HG03039 (cell line): ENCODE data around the gene TDRD9.
"Not testable (repeated sequence)": the region's sequence is repeated elsewhere in the genome, so short reads cannot be mapped to it uniquely, and the experiment has no call there.

ENCODE experiments used
- ATAC-seq: cut with Tn5 transposase; IDR thresholded peaks from one replicate; pipeline ENCODE4 v1.9.1; 2021; ENCODE audit warnings: mild to moderate bottlenecking, moderate library complexity; ENCODE audit not compliant: unreplicated experiment

The TDRD9 gene, protein sequence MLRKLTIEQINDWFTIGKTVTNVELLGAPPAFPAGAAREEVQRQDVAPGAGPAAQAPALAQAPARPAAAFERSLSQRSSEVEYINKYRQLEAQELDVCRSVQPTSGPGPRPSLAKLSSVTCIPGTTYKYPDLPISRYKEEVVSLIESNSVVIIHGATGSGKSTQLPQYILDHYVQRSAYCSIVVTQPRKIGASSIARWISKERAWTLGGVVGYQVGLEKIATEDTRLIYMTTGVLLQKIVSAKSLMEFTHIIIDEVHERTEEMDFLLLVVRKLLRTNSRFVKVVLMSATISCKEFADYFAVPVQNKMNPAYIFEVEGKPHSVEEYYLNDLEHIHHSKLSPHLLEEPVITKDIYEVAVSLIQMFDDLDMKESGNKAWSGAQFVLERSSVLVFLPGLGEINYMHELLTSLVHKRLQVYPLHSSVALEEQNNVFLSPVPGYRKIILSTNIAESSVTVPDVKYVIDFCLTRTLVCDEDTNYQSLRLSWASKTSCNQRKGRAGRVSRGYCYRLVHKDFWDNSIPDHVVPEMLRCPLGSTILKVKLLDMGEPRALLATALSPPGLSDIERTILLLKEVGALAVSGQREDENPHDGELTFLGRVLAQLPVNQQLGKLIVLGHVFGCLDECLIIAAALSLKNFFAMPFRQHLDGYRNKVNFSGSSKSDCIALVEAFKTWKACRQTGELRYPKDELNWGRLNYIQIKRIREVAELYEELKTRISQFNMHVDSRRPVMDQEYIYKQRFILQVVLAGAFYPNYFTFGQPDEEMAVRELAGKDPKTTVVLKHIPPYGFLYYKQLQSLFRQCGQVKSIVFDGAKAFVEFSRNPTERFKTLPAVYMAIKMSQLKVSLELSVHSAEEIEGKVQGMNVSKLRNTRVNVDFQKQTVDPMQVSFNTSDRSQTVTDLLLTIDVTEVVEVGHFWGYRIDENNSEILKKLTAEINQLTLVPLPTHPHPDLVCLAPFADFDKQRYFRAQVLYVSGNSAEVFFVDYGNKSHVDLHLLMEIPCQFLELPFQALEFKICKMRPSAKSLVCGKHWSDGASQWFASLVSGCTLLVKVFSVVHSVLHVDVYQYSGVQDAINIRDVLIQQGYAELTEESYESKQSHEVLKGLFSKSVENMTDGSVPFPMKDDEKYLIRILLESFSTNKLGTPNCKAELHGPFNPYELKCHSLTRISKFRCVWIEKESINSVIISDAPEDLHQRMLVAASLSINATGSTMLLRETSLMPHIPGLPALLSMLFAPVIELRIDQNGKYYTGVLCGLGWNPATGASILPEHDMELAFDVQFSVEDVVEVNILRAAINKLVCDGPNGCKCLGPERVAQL (N-terminal part only)

DNA sequence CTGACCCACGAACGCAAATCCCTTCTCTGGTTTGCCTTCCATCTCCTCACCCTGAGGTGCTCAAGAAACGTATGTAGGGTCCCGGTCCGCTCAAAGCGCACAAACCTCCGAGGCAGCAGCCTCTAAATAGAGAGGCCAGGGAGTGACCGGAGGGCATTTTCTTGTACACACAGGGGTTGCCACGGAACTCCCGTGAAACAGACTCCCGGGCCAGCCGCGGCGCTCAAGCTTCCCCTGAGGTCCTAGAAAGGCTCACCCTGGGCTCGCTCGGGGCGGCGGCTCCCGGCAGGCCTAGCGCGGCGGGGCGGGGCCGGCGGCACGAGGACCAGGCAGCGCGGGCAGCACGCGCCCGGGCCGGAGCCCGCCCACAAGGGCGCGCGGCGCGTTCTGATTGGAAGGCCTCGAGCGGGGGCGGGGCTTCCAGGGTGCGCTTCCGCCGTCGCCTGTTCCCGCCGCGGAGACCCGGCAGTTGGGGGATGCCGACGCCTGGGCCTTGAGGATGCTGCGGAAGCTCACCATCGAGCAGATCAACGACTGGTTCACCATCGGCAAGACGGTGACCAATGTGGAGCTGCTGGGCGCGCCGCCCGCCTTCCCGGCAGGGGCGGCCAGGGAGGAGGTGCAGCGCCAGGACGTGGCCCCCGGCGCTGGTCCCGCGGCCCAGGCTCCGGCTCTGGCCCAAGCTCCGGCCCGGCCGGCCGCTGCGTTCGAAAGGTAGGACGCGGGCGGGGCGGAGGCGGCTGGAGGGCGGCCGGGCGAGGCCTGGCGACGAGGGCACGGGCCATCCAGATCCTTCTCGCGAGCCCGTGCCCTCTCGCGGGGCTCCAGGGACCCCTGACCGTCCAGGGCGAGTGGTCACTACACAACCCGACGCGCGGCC, at the start of gene TDRD9:
Gene TDRD9 (plus strand): TSS at position 446 of the 880 bp plus-strand sequence. CDS start 54 bp downstream, at position 500.
- no peak for ATAC-seq

GRCh38 chr14:103879118-103879569, 49.1 kb upstream of the TDRD9 start:
- no peak for ATAC-seq

GRCh38 chr14:103879570-103880347, 48.5 kb upstream of the TDRD9 start:
- ATAC-seq = no peak

- no peak for ATAC-seq
These were observed 47.6 kb upstream of the TDRD9 start for GRCh38 chr14:103880348-103881267.

- no peak for ATAC-seq
These were observed 46.7 kb upstream of the TDRD9 start for GRCh38 chr14:103881268-103882201.

DNA sequence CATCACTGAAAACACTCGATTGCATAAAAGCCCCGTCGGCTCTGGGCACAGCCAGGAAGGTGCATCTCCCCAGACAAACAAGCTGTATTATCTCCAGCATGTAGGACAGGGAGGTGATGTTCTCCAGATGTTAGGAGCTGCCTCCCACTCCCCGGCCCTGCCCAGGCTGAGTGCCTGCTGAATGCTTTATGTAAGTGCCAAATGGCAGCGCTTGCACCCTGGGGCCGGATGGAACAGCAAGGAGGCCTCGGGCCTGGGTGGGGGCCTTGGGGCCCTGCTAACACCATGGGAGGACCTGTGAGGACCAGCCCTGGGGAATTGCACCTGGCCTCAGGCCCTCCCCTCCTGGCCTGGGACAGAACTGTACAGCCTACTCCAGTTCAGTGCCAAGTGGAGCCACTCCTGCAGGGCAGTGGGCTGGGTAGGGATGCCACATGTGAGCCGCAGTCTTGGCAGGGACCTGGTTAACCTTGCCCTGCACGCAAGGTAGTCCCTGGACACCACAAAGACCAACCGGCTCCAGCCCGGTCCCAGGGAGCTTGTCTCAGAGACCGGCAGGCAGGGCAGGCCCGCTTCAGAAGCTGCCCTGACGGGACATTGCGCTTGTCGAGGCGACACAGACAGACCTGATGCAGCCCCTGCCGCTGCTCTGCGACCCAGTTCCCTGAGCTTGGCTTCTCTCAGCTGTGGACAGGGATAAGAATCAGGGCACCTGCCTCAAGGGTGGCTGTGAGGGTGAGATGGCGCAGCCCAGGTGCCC, 45.6 kb upstream of the TDRD9 start:
- no peak for ATAC-seq

DNA sequence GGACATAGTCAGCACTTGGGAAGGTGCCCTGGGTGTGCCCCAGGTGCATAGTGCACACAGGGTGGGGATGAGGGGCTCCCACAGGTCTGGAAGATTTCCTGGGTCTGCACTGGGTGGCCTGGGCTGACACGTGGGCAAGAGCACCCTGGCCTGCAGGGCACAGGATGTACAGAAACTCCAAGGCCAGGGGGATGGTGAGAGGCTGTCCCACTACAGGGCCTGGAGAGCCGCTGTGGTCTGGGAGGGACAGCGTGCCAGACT, 45.1 kb upstream of the TDRD9 start:
- ATAC-seq = no peak

- ATAC-seq = no peak
These were observed 43.4 kb upstream of the TDRD9 start for GRCh38 chr14:103884854-103885253.

GRCh38 chr14:103885509-103885932, 42.7 kb upstream of the TDRD9 start:
- no peak for ATAC-seq

- ATAC-seq = no peak
These were observed 41.7 kb upstream of the TDRD9 start for GRCh38 chr14:103886304-103887169.

- no peak for ATAC-seq
These were observed 41.1 kb upstream of the TDRD9 start for GRCh38 chr14:103887170-103887501.

GRCh38 chr14:103887557-103888115, 40.6 kb upstream of the TDRD9 start:
- no peak for ATAC-seq

DNA sequence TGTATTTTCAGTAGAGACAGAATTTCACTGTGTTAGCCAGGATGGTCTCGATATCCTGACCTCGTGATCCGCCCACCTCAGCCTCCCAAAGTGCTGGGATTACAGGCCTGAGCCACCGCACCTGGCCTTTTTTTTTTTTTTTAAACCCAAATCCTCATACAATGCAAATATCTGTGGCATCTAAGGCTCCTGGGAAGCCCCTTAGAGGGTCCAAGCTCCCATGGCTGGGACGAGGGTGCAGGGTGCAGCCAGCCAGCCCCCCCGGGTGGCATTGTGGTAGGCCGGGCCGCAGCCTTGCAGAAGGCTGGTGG, 39.3 kb upstream of the TDRD9 start:
- not testable (repeated sequence) for ATAC-seq

DNA sequence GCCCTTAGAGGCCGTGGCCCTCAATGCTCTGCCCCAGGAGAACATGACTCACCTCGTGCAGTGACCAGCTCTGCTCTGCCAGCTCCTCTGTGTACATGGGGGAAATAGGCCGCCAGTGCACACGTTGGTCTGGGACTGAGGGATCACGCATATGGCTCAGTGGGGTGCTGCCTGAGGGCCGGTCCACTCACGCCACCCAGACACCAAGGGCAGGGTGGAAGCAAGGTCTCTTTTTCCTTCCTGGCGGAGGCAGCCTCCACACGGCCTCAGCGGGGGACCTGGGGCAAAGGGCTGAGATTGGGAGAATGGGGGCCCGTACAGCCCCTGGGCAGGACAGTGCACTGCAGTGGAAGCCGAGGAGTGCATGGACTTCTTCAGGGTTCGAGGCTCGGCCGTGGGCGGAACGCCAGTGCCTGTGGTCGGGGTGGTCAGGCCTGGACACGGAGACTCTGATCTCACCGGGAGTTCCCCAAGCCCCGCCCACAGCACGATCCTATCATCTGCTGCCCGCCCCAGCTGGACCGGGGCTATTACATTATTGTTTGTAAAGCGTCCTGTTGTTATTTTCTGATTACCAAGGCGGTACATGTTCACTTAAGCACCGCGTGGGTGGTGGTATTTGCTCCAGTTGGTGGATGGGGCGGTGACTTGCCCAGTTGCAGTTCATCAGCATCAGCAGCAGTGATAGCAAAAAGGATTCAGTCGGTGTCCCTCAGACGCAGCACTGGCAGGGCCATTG, 38.8 kb upstream of the TDRD9 start:
- ATAC-seq = no peak

GRCh38 chr14:103890052-103890371, 38.2 kb upstream of the TDRD9 start:
- no peak for ATAC-seq
